SK-N-SH (cell line): ENCODE data around the gene KCNK5. TPM values are rescaled to one million over a fixed set of nuclear protein-coding genes. Genes with fewer than 3 reads are reported as not detected.

Source experiments
- CTCF ChIA-PET: fragments of 300-600, 350-600 bp; formaldehyde crosslinking; extraction: SDS; loops from one replicate; lab custom pipeline; 2021; lab: Yijun Ruan, JAX
- POLR2A ChIA-PET: fragments of 350-600 bp; sonication (Branson Sonifier 250); formaldehyde crosslinking; extraction: SDS; loops from one replicate; lab custom pipeline; 2020; ENCODE audit warnings: antibody characterized with exemption, inconsistent platforms; lab: Yijun Ruan, JAX
- DNase-seq: peaks from one replicate; pipeline ENCODE4 v3.0.0; 2012
- H2AFZ ChIP-seq: fragments of 200-600 bp; sonication (generic); 2 replicates; pipeline ENCODE4 v1.8.1; 2016; ENCODE audit warnings: antibody characterized with exemption, mild to moderate bottlenecking, low read depth
- H3F3A ChIP-seq: fragments of 200-600 bp; sonication (generic); replicated peaks from 2 replicates; pipeline ENCODE3; 2016; ENCODE audit warnings: antibody characterized with exemption, mild to moderate bottlenecking; ENCODE audit not compliant: insufficient read depth
- H3K27ac ChIP-seq, 2 experiments: fragments of 200-500 bp in 1 of 2; fragments of 200-600 bp in 1 of 2; sonication (Bioruptor generic) in 1 of 2; sonication (generic), shearing (Covaris generic) in 1 of 2; 2 replicates each; pipeline versions ENCODE4 v1.5.1 to v1.6.1; 2014 to 2016; ENCODE audit warnings: low read depth in 2 of 2, inconsistent platforms in 1 of 2, low read length in 1 of 2, mild to moderate bottlenecking in 1 of 2, mixed read lengths in 1 of 2
- H3K27me3 ChIP-seq: fragments of 200-600 bp; sonication (generic), shearing (Covaris generic); 2 replicates; pipeline ENCODE4 v1.6.1; 2016; ENCODE audit warnings: mixed run types; ENCODE audit not compliant: insufficient read depth
- H3K36me3 ChIP-seq, 2 experiments: fragments of 200-500 bp in 1 of 2; fragments of 200-600 bp in 1 of 2; sonication (Bioruptor generic) in 1 of 2; sonication (generic) in 1 of 2; replicated peaks in 1 of 2; 2 replicates each; pipeline versions ENCODE3 to v1.5.1; 2014 to 2016; ENCODE audit warnings: low read length in 1 of 2, mild to moderate bottlenecking in 1 of 2; ENCODE audit not compliant: insufficient read depth in 2 of 2, control insufficient read depth in 1 of 2
- H3K4me1 ChIP-seq, 2 experiments: fragments of 200-500 bp in 1 of 2; fragments of 200-600 bp in 1 of 2; sonication (Bioruptor generic) in 1 of 2; sonication (generic), shearing (Covaris generic) in 1 of 2; 2 replicates each; pipeline versions ENCODE4 v1.5.1 to v1.6.1; 2014 to 2016; ENCODE audit warnings: low read depth in 1 of 2, low read length in 1 of 2, mixed run types in 1 of 2; ENCODE audit not compliant: insufficient read depth in 2 of 2, control insufficient read depth in 1 of 2
- H3K4me2 ChIP-seq: fragments of 200-600 bp; sonication (generic), shearing (Covaris generic); 2 replicates; pipeline ENCODE4 v1.6.1; 2017; ENCODE audit warnings: mixed run types
- H3K4me3 ChIP-seq, 2 experiments: fragments of 200-500 bp in 1 of 2; fragments of 200-600 bp in 1 of 2; sonication (Bioruptor generic) in 1 of 2; sonication (generic), shearing (Covaris generic) in 1 of 2; 2 replicates each; pipeline versions ENCODE4 v1.5.1 to v1.8.1; 2014 to 2016; ENCODE audit warnings: low read depth in 2 of 2, inconsistent platforms in 1 of 2, low read length in 1 of 2, mild to moderate bottlenecking in 1 of 2, mixed read lengths in 1 of 2, moderate library complexity in 1 of 2
- H3K79me2 ChIP-seq: fragments of 200-600 bp; sonication (generic); 2 replicates; pipeline ENCODE4 v1.8.1; 2017; ENCODE audit warnings: mild to moderate bottlenecking; ENCODE audit not compliant: insufficient read depth
- H3K9ac ChIP-seq: fragments of 200-600 bp; sonication (generic); 2 replicates; pipeline ENCODE4 v1.6.1; 2017; ENCODE audit warnings: mixed run types
- H3K9me2 ChIP-seq: fragments of 200-600 bp; sonication (generic); 2 replicates; pipeline ENCODE4 v1.6.1; 2017; ENCODE audit warnings: mixed run types
- H3K9me3 ChIP-seq: fragments of 200-600 bp; sonication (generic); 2 replicates; pipeline ENCODE4 v1.6.1; 2017; ENCODE audit warnings: mixed run types, mild to moderate bottlenecking, moderate library complexity
- H4K20me1 ChIP-seq: fragments of 200-600 bp; sonication (generic); 2 replicates; pipeline ENCODE4 v1.6.1; 2017; ENCODE audit warnings: mild to moderate bottlenecking, mixed run types; ENCODE audit not compliant: insufficient read depth
- CTCF ChIP-seq: fragments of 200-600 bp; sonication (generic); IDR thresholded peaks from 2 replicates; pipeline ENCODE4 v1.6.1; 2017; ENCODE audit warnings: antibody characterized with exemption, mild to moderate bottlenecking, moderate library complexity
- EP300 ChIP-seq, 2 experiments: IDR thresholded peaks; 2 replicates each; pipeline versions ENCODE4 v1.4.0 to v1.6.1; 2012; ENCODE audit warnings: borderline replicate concordance in 1 of 2, low read depth in 1 of 2, low read length in 1 of 2
- FOSL2 ChIP-seq: IDR thresholded peaks from 2 replicates; pipeline ENCODE4 v1.4.0; 2012; ENCODE audit warnings: low read depth, mild to moderate bottlenecking, moderate library complexity, borderline replicate concordance
- FOXM1 ChIP-seq: IDR thresholded peaks from 2 replicates; pipeline ENCODE4 v1.4.0; 2012; ENCODE audit warnings: low read depth, mild to moderate bottlenecking
- GATA2 ChIP-seq: sonication (generic); formaldehyde crosslinking; IDR thresholded peaks from 2 replicates; pipeline ENCODE4 v1.5.0; 2020; ENCODE audit warnings: mild to moderate bottlenecking, missing genetic modification reagents
- JUND ChIP-seq: IDR thresholded peaks from 2 replicates; pipeline ENCODE4 v1.4.0; 2012
- MEF2A ChIP-seq: IDR thresholded peaks from 2 replicates; pipeline ENCODE4 v1.4.0; 2012; ENCODE audit warnings: low read depth, borderline replicate concordance
- MXI1 ChIP-seq: IDR thresholded peaks from 2 replicates; pipeline ENCODE4 v1.6.1; 2012; ENCODE audit warnings: mild to moderate bottlenecking, low read depth, low read length, improper control_type of control experiment
- NFIC ChIP-seq: IDR thresholded peaks from 2 replicates; pipeline ENCODE4 v1.4.0; 2012; ENCODE audit warnings: borderline replicate concordance
- PBX3 ChIP-seq: IDR thresholded peaks from 2 replicates; pipeline ENCODE4; 2012
- POLR2AphosphoS5 ChIP-seq: IDR thresholded peaks from 2 replicates; pipeline ENCODE4 v1.6.1; 2012; ENCODE audit warnings: low read depth, low read length
- RAD21 ChIP-seq: IDR thresholded peaks from 2 replicates; pipeline ENCODE4 v1.6.1; 2012; ENCODE audit warnings: mild to moderate bottlenecking, low read length
- RCOR1 ChIP-seq: fragments of 150-350 bp; IDR thresholded peaks from 2 replicates; pipeline ENCODE4 v1.6.1; 2017; ENCODE audit warnings: antibody characterized with exemption, low read length
- RXRA ChIP-seq: IDR thresholded peaks from 2 replicates; pipeline ENCODE4 v1.4.0; 2012; ENCODE audit warnings: low read depth, mild to moderate bottlenecking, borderline replicate concordance
- TCF12 ChIP-seq: IDR thresholded peaks from 2 replicates; pipeline ENCODE4 v1.4.0; 2012
- WGBS: methylation state at CpG from one replicate; pipeline ENCODE4 v1.1.6; 2017; ENCODE audit warnings: low lambda C conversion rate; 5-methylcytosine and 5-hydroxymethylcytosine counted together
- polyA plus RNA-seq, 3 experiments: library from polyadenylated mRNA; depleted of rRNA; stranded (reverse); fragments of >200 nt; gene quantifications; 2 replicates each; pipeline ENCODE4 v1.2.3, GENCODE V29; 2012

Gene KCNK5
- polyA plus RNA-seq, 1 of the 3 experiments (the other 2 are of a cell fraction), result not detected

GRCh38 chr6:39188571-39188970, 40.7 kb downstream of the KCNK5 start:
- Histone ChIP-seq H3K9me2 (no peaks in the 10 kb centered on the region), H3K4me2 (no peak overlapping the region), H2AFZ (no peak overlapping the region), H3K36me3 (no peaks in the 10 kb centered on the region), H3K4me3 (no peak overlapping the region), H3K9ac (no peak overlapping the region), H4K20me1 (no peaks in the 10 kb centered on the region), H3K79me2 (no peaks in the 10 kb centered on the region), H3K9me3 (no peaks in the 10 kb centered on the region), H3K4me1 (peaks cover 0 to 6% of the 10 kb centered on the region in 2 experiments; a peak in 1 of 4 replicates), H3K27me3 (no peaks in the 10 kb centered on the region), H3F3A (no peaks in the 10 kb centered on the region), H3K27ac (no peak overlapping the region)
- ChIA-PET POLR2A (no interaction called here), CTCF (interaction anchor here (0.6 to 3.1 kb wide), 4 partner anchors 23 to 129 kb away, joined by 3 to 17 read pairs (median 8); no protein-coding TSS in a partner anchor)
- WGBS, result 63% methylated on average over 7 of the region's 7 CpGs
- TF ChIP-seq RXRA (no peak), JUND (no peak), FOXM1 (no peak), MXI1 (no peak), RAD21 (no peak), CTCF (no peak)
- no peak for DNase-seq

GRCh38 chr6:39188098-39188450, 41.2 kb downstream of the KCNK5 start:
- no peak overlapping the region for H3K4me2 ChIP-seq
- CTCF ChIA-PET, result interaction anchor here (1.0 to 3.1 kb wide), 3 partner anchors 20 to 122 kb away, joined by 3 to 10 read pairs (median 6); no protein-coding TSS in a partner anchor
- no peak overlapping the region for H2AFZ ChIP-seq
- H3K4me1 ChIP-seq, result peaks cover 0 to 1% of the 10 kb centered on the region in 2 experiments; a peak in 1 of 4 replicates
- DNase-seq, result no peak
- 42% methylated on average over 4 of the region's 4 CpGs for WGBS
- TF ChIP-seq RXRA (no peak), TCF12 (no peak), GATA2 (CRISPR knock-in tag) (no peak), POLR2AphosphoS5 (no peak), MEF2A (no peak), JUND (no peak), NFIC (no peak), FOSL2 (no peak), EP300 (IDR thresholded peaks at IDR 0.05; ENCODE audit: borderline replicate concordance in 1 of 2, low read depth in 1 of 2, low read length in 1 of 2) (no peak), RCOR1 (no peak), PBX3 (no peak)
- no peaks in the 10 kb centered on the region for H3F3A ChIP-seq
- no peak overlapping the region for H3K9ac ChIP-seq
- H3K9me2 ChIP-seq, result no peaks in the 10 kb centered on the region
- no peaks in the 10 kb centered on the region for H3K79me2 ChIP-seq
- no peak overlapping the region for H3K27ac ChIP-seq
- H3K36me3 ChIP-seq, result no peaks in the 10 kb centered on the region
- H3K9me3 ChIP-seq, result no peaks in the 10 kb centered on the region
- no peak overlapping the region for H3K4me3 ChIP-seq
- no peaks in the 10 kb centered on the region for H3K27me3 ChIP-seq
- POLR2A ChIA-PET, result no interaction called here
- H4K20me1 ChIP-seq, result no peaks in the 10 kb centered on the region
